Activated B cell treated with CpG ODN at 0.5 μM for 24 hours (primary cell): ENCODE data around the gene OASL. TPM values are rescaled to one million over a fixed set of nuclear protein-coding genes. Genes with fewer than 3 reads are reported as not detected.

Experiments
- ATAC-seq: fragments of 200-7000 bp; cut with Tn5 transposase; one replicate; pipeline ENCODE4 v1.10.0; 2021; ENCODE audit warnings: low read depth, mild to moderate bottlenecking, moderate library complexity
- CTCF ChIA-PET: fragments of 350-600 bp; sonication (Branson Sonifier 250); formaldehyde crosslinking; loops from one replicate; lab custom pipeline; 2021; ENCODE audit warnings: antibody characterized with exemption; lab: Charles Lee
- POLR2A ChIA-PET: fragments of 350-600 bp; sonication (Branson Sonifier 250); formaldehyde crosslinking; loops from one replicate; lab custom pipeline; 2021; ENCODE audit warnings: antibody characterized with exemption; lab: Charles Lee
- DNase-seq: peaks from one replicate; pipeline ENCODE4 v3.0.0; 2022
- H3K27ac Mint-ChIP-seq: one replicate; pipeline ENCODE4 v1.8.0; 2020; ENCODE audit warnings: mixed read lengths
- H3K27me3 Mint-ChIP-seq: one replicate; pipeline ENCODE4 v1.8.0; 2021; ENCODE audit warnings: mixed read lengths
- H3K36me3 Mint-ChIP-seq: one replicate; pipeline ENCODE4 v1.8.0; 2021; ENCODE audit warnings: low read depth, mixed read lengths
- H3K4me1 Mint-ChIP-seq: one replicate; pipeline ENCODE4 v1.8.0; 2021; ENCODE audit warnings: mixed read lengths
- H3K4me3 Mint-ChIP-seq: one replicate; pipeline ENCODE4 v1.8.0; 2020; ENCODE audit warnings: mild to moderate bottlenecking, mixed read lengths
- H3K9me3 Mint-ChIP-seq: one replicate; pipeline ENCODE4 v1.8.0; 2020; ENCODE audit warnings: mixed read lengths
- CTCF ChIP-seq: fragments of 200-600 bp; IDR thresholded peaks from one replicate; pipeline ENCODE4 v1.8.0; 2022; ENCODE audit warnings: antibody characterized with exemption, mild to moderate bottlenecking
- intact Hi-C: fragments of 100-400 bp; cut with micrococcal nuclease; formaldehyde crosslinking; loops from one replicate; pipeline ENCODE4 v1.15.1; 2024
- total RNA-seq: library from RNA; stranded (reverse); gene quantifications from 2 replicates; pipeline ENCODE4 v1.2.3, GENCODE V29; 2022

The OASL gene
- total RNA-seq, 1 donor from 2014 or later, result 1.4 TPM

- ATAC-seq, result no peak
- Mint-ChIP-seq H3K4me3 (no peak overlapping the region), H3K27me3 (peaks cover 12% of the 10 kb centered on the region), H3K36me3 (no peaks in the 10 kb centered on the region), H3K27ac (no peak overlapping the region), H3K9me3 (no peaks in the 10 kb centered on the region), H3K4me1 (no peaks in the 10 kb centered on the region)
- POLR2A ChIA-PET, result no interaction called here
- intact Hi-C loops, result no loop called here
- TF ChIP-seq CTCF, result no peak
- DNase-seq, result no peak
- CTCF ChIA-PET, result no interaction called here
These were observed 44.3 kb downstream of the OASL start for GRCh38 chr12:120994589-120995337.

- H3K27ac Mint-ChIP-seq, result no peak overlapping the region
- no peaks in the 10 kb centered on the region for H3K4me1 Mint-ChIP-seq
- no peaks in the 10 kb centered on the region for H3K9me3 Mint-ChIP-seq
- DNase-seq (no peak), ATAC-seq (no peak)
- CTCF ChIA-PET, result no interaction called here
- POLR2A ChIA-PET, result no interaction called here
- no peaks in the 10 kb centered on the region for H3K36me3 Mint-ChIP-seq
- H3K27me3 Mint-ChIP-seq, result peaks cover 14% of the 10 kb centered on the region
- intact Hi-C loops, result no loop called here
- no peak for TF ChIP-seq CTCF
- H3K4me3 Mint-ChIP-seq, result no peak overlapping the region
These were observed 45.0 kb downstream of the OASL start for GRCh38 chr12:120994059-120994458.

- Mint-ChIP-seq H3K27me3 (peaks cover 14% of the 10 kb centered on the region), H3K4me1 (no peaks in the 10 kb centered on the region), H3K36me3 (no peaks in the 10 kb centered on the region), H3K9me3 (no peaks in the 10 kb centered on the region), H3K27ac (no peak overlapping the region), H3K4me3 (no peak overlapping the region)
- no peak for DNase-seq
- no peak for TF ChIP-seq CTCF
- ChIA-PET CTCF (no interaction called here), POLR2A (no interaction called here)
- ATAC-seq, result no peak
- intact Hi-C loops, result no loop called here
These were observed 45.5 kb downstream of the OASL start for GRCh38 chr12:120993496-120993895.

GRCh38 chr12:120992989-120993388, 46.1 kb downstream of the OASL start:
- H3K36me3 Mint-ChIP-seq, result no peaks in the 10 kb centered on the region
- H3K4me1 Mint-ChIP-seq, result no peaks in the 10 kb centered on the region
- DNase-seq (no peak), ATAC-seq (no peak)
- H3K9me3 Mint-ChIP-seq, result no peaks in the 10 kb centered on the region
- CTCF ChIA-PET, result no interaction called here
- no peak for TF ChIP-seq CTCF
- POLR2A ChIA-PET, result interaction anchor here (0.6 kb wide), 1 partner anchor 544 kb away, joined by 7 read pairs; no protein-coding TSS in a partner anchor
- no peak overlapping the region for H3K4me3 Mint-ChIP-seq
- peaks cover 14% of the 10 kb centered on the region for H3K27me3 Mint-ChIP-seq
- no peak overlapping the region for H3K27ac Mint-ChIP-seq
- intact Hi-C loops, result no loop called here

- H3K27ac Mint-ChIP-seq, result no peak overlapping the region
- peaks cover 11% of the 10 kb centered on the region for H3K27me3 Mint-ChIP-seq
- intact Hi-C loops, result no loop called here
- no peak for ATAC-seq
- no peak overlapping the region for H3K4me3 Mint-ChIP-seq
- H3K36me3 Mint-ChIP-seq, result no peaks in the 10 kb centered on the region
- TF ChIP-seq CTCF, result no peak
- DNase-seq, result no peak
- ChIA-PET CTCF (interaction anchor here (0.6 kb wide), 1 partner anchor 345 kb away, joined by 5 read pairs; no protein-coding TSS in a partner anchor), POLR2A (no interaction called here)
- no peaks in the 10 kb centered on the region for H3K4me1 Mint-ChIP-seq
- H3K9me3 Mint-ChIP-seq, result no peaks in the 10 kb centered on the region
These were observed 47.1 kb downstream of the OASL start for GRCh38 chr12:120991965-120992364.
